Lung (tissue), 12 donors: ENCODE results near the gene ASAH2. TPM values are rescaled to one million over a fixed set of nuclear protein-coding genes. Genes with fewer than 3 reads are reported as not detected.
"Not testable (repeated sequence)": the region's sequence is repeated elsewhere in the genome, so short reads cannot be mapped to it uniquely, and the experiment has no call there.

Experiments
- ATAC-seq: fragments of 200-7000 bp; cut with Tn5 transposase; one replicate; pipeline ENCODE4 v1.9.1; 2020; ENCODE audit warnings: moderate number of reproducible peaks; ENCODE audit not compliant: insufficient read depth, low FRiP score
- DNase-seq, 3 donors: peaks; one replicate each; pipeline ENCODE4 v3.0.0-alpha.2; 2013 to 2017
- H3K27ac ChIP-seq, 2 donors: one replicate each; pipeline ENCODE4 v1.5.1; 2013; ENCODE audit warnings: mild to moderate bottlenecking in 2 of 2, moderate library complexity in 2 of 2, control low read depth in 1 of 2, inconsistent platforms in 1 of 2, low read depth in 1 of 2, low read length in 1 of 2
- H3K27me3 ChIP-seq, 3 donors: one replicate each; pipeline ENCODE4 v1.5.1; 2013; ENCODE audit warnings: low read length in 2 of 3; ENCODE audit not compliant: control insufficient read depth in 3 of 3, insufficient read depth in 3 of 3
- H3K36me3 ChIP-seq, 4 donors: one replicate each; pipeline ENCODE4 v1.5.1; 2013; ENCODE audit warnings: low read length in 4 of 4, mild to moderate bottlenecking in 1 of 4, moderate library complexity in 1 of 4; ENCODE audit not compliant: control insufficient read depth in 4 of 4, insufficient read depth in 4 of 4
- H3K4me1 ChIP-seq, 5 donors: one replicate each; pipeline ENCODE4 v1.5.1; 2013; ENCODE audit warnings: low read length in 5 of 5, mild to moderate bottlenecking in 2 of 5, moderate library complexity in 1 of 5; ENCODE audit not compliant: control insufficient read depth in 5 of 5, insufficient read depth in 5 of 5
- H3K4me3 ChIP-seq: one replicate; pipeline ENCODE4 v1.5.1; 2013; ENCODE audit warnings: mild to moderate bottlenecking, control low read depth, moderate library complexity
- H3K9ac ChIP-seq, 2 donors: one replicate each; pipeline ENCODE4 v1.5.1; 2013; ENCODE audit warnings: low read length in 2 of 2, control low read depth in 1 of 2; ENCODE audit not compliant: insufficient read depth in 1 of 2
- H3K9me3 ChIP-seq, 4 donors: one replicate each; pipeline ENCODE4 v1.5.1; 2013; ENCODE audit warnings: low read length in 3 of 4, mild to moderate bottlenecking in 1 of 4, moderate library complexity in 1 of 4; ENCODE audit not compliant: control insufficient read depth in 4 of 4, insufficient read depth in 3 of 4
- CTCF ChIP-seq: IDR thresholded peaks from 2 replicates; pipeline ENCODE4 v1.5.1; 2012; ENCODE audit warnings: mild to moderate bottlenecking; ENCODE audit errors: control extremely low read depth, extremely low read depth
- WGBS, 2 donors: extraction: QIAGEN DNeasy Blood & Tissue Kit; methylation state at CpG; one replicate each; pipeline ENCODE4 v1.1.7; 2013; 5-methylcytosine and 5-hydroxymethylcytosine counted together
- polyA plus RNA-seq, 2 donors: library from polyadenylated mRNA; stranded (reverse); fragments of 200-250 nt; gene quantifications; one replicate each; pipeline ENCODE4 v1.2.1, GENCODE V29; 2013
- total RNA-seq, 2 donors: library from RNA; depleted of rRNA in 1 of 2; stranded (reverse); fragments of >200 nt in 1 of 2; gene quantifications; one replicate each; pipeline ENCODE4 v1.2.1, GENCODE V29; 2014 to 2021
- donor health status: control.
- donor health status: control.
- donor health status: Bipolar disorder and iron deficiency.
- donor health status: healthy.
- donor health status: DM: yes; HTN: yes; CAD: no.

The ASAH2 gene
- total and polyA plus RNA-seq, 4 donors: 0.08 to 3.7 (median 1.3) TPM

- no peaks in the 10 kb centered on the region for H3K36me3 ChIP-seq
- peaks cover 0 to 17% (median 0%) of the 10 kb centered on the region in 3 donors for H3K27me3 ChIP-seq
- H3K4me3 ChIP-seq: no peak overlapping the region
- no peaks in the 10 kb centered on the region for H3K9me3 ChIP-seq
- WGBS, 2 donors: 46 to 54% methylated on average over 3 of the region's 3 CpGs
- DNase-seq: no peak
- H3K9ac ChIP-seq: no peak overlapping the region
- TF ChIP-seq CTCF: no peak
- ATAC-seq: no peak
- no peak overlapping the region for H3K27ac ChIP-seq
- H3K4me1 ChIP-seq: no peaks in the 10 kb centered on the region
These were observed 3.3 kb downstream of the ASAH2 start for GRCh38 chr10:50248062-50248461.

- Histone ChIP-seq H3K9me3 (no peaks in the 10 kb centered on the region), H3K4me1 (no peaks in the 10 kb centered on the region), H3K27ac (no peak overlapping the region), H3K27me3 (peaks cover 0 to 34% (median 0%) of the 10 kb centered on the region in 3 donors), H3K9ac (peak overlapping the region in 1 of 2 donors; percentile 25), H3K4me3 (no peak overlapping the region), H3K36me3 (no peaks in the 10 kb centered on the region)
- DNase-seq (no peak), ATAC-seq (no peak)
- TF ChIP-seq CTCF: no peak
These were observed 7.1 kb downstream of the ASAH2 start for GRCh38 chr10:50244201-50244600.

- DNase-seq: no peak
- no peak overlapping the region for H3K9ac ChIP-seq
These were observed 8.5 kb downstream of the ASAH2 start for GRCh38 chr10:50242777-50243176.

GRCh38 chr10:50241478-50241877, 9.8 kb downstream of the ASAH2 start:
- not testable (repeated sequence) for H3K4me1 ChIP-seq, H3K9ac ChIP-seq, H3K9me3 ChIP-seq, DNase-seq, H3K27ac ChIP-seq, H3K4me3 ChIP-seq, H3K36me3 ChIP-seq, ATAC-seq
- 93 to 100% methylated on average over 1 of the region's 1 CpG for WGBS, 2 donors
- peaks cover 0 to 40% (median 7%) of the 10 kb centered on the region in 3 donors for H3K27me3 ChIP-seq

More at GRCh38 chr10:50242777-50243176, 8.5 kb downstream of the ASAH2 start:
- WGBS, 2 donors: 96 to 99% methylated on average over 4 of the region's 4 CpGs
- ATAC-seq: no peak
- Histone ChIP-seq H3K27me3 (peaks cover 0 to 36% (median 3%) of the 10 kb centered on the region in 3 donors), H3K9me3 (no peaks in the 10 kb centered on the region), H3K4me1 (no peaks in the 10 kb centered on the region), H3K4me3 (no peak overlapping the region), H3K27ac (no peak overlapping the region), H3K36me3 (no peaks in the 10 kb centered on the region)
- TF ChIP-seq CTCF: no peak
